Panc1 (cell line): ENCODE data around the gene BCL11B. TPM values are rescaled to one million over a fixed set of nuclear protein-coding genes. Genes with fewer than 3 reads are reported as not detected.

ENCODE experiments used
- ATAC-seq: fragments of 200-7000 bp; cut with Tn5 transposase; 2 replicates; pipeline ENCODE4 v1.9.1; 2020; ENCODE audit warnings: mild to moderate bottlenecking, moderate library complexity
- BruUV-seq: library from RNA; stranded (reverse); fragments of 400-500 nt; replicated peaks from 2 replicates; lab custom pipeline; 2021; lab: Mats Ljungman, UMichigan
- CTCF ChIA-PET: fragments of 300-600 bp; sonication (Branson Sonifier 250); formaldehyde crosslinking; loops from one replicate; lab custom pipeline; 2022; ENCODE audit warnings: antibody characterized with exemption; lab: Charles Lee
- POLR2A ChIA-PET: fragments of 300-600 bp; sonication (Branson Sonifier 250); formaldehyde crosslinking; loops from one replicate; lab custom pipeline; 2022; ENCODE audit warnings: antibody characterized with exemption; lab: Charles Lee
- DNase-seq: peaks from one replicate; pipeline ENCODE4 v3.0.0-alpha.2; 2010; ENCODE audit warnings: low read depth, low spot score
- H3K27ac ChIP-seq: 2 replicates; pipeline ENCODE4 v1.5.1; 2011; ENCODE audit warnings: mild to moderate bottlenecking, low read length, inconsistent platforms
- H3K27me3 ChIP-seq: fragments of 200-500 bp; sonication (Bioruptor generic); 2 replicates; pipeline ENCODE4 v1.6.0; 2014; ENCODE audit warnings: low read length, inconsistent platforms; ENCODE audit not compliant: control insufficient read depth, insufficient read depth
- H3K36me3 ChIP-seq: fragments of 200-500 bp; sonication (Bioruptor generic); 2 replicates; pipeline ENCODE4 v1.5.1; 2014; ENCODE audit warnings: inconsistent platforms, mild to moderate bottlenecking, low read length, moderate library complexity; ENCODE audit not compliant: control insufficient read depth, insufficient read depth
- H3K4me1 ChIP-seq: 2 replicates; pipeline ENCODE4 v1.5.1; 2011; ENCODE audit warnings: inconsistent platforms, mild to moderate bottlenecking, low read length, moderate library complexity; ENCODE audit not compliant: control insufficient read depth, insufficient read depth
- H3K4me3 ChIP-seq, 2 experiments: 2 replicates each; pipeline ENCODE4 v1.5.1; 2011 to 2012; ENCODE audit warnings: low read depth in 2 of 2, low read length in 2 of 2, mild to moderate bottlenecking in 2 of 2, inconsistent platforms in 1 of 2, moderate library complexity in 1 of 2
- H3K9me3 ChIP-seq: fragments of 200-500 bp; sonication (Bioruptor generic); 2 replicates; pipeline ENCODE4 v1.5.1; 2014; ENCODE audit warnings: low read depth, mild to moderate bottlenecking, inconsistent platforms, low read length, moderate library complexity; ENCODE audit not compliant: control insufficient read depth, insufficient read depth
- POLR2AphosphoS5 ChIP-seq: IDR thresholded peaks from 2 replicates; pipeline ENCODE4 v1.6.1; 2012; ENCODE audit warnings: mild to moderate bottlenecking, low read depth, low read length, moderate library complexity
- SIN3A ChIP-seq: IDR thresholded peaks from 2 replicates; pipeline ENCODE4 v1.6.1; 2012; ENCODE audit warnings: low read depth, mild to moderate bottlenecking, low read length, moderate library complexity, borderline replicate concordance; ENCODE audit not compliant: insufficient read depth
- TCF7L2 ChIP-seq: IDR thresholded peaks from 2 replicates; pipeline ENCODE4 v1.6.1; 2011; ENCODE audit warnings: mild to moderate bottlenecking, low read depth, low read length, inconsistent platforms
- in situ Hi-C: cut with HindIII; loops from 2 replicates; pipeline ENCODE4 v1.10.0; 2016; ENCODE audit warnings: low sequenced_read_pairs, low pct_unique_long_range_greater_than_20kb
- intact Hi-C: fragments of 100-400 bp; cut with micrococcal nuclease; formaldehyde crosslinking; loops from one replicate; pipeline ENCODE4 v1.10.0; 2022; ENCODE audit not compliant: unreplicated experiment
- total RNA-seq: library from RNA; stranded (reverse); gene quantifications from one replicate; pipeline ENCODE4 v1.2.1, GENCODE V29; 2021; ENCODE audit not compliant: unreplicated experiment
- TF ChIP-seq, protein P1 (sequence below): fragments of 450-650 bp; IDR thresholded peaks from 2 replicates; pipeline ENCODE4 v1.5.1; 2017; ENCODE audit warnings: mild to moderate bottlenecking
- TF ChIP-seq, protein P2 (sequence below), 2 experiments: IDR thresholded peaks; 2 replicates each; pipeline ENCODE4 v1.6.1; 2011 to 2012; ENCODE audit warnings: low read depth in 2 of 2, control low read depth in 1 of 2, low read length in 1 of 2, mild to moderate bottlenecking in 1 of 2, moderate library complexity in 1 of 2; ENCODE audit not compliant: insufficient read depth in 1 of 2

The BCL11B gene
- total RNA-seq, 1 experiment from 2014 or later: 0.23 TPM

DNA sequence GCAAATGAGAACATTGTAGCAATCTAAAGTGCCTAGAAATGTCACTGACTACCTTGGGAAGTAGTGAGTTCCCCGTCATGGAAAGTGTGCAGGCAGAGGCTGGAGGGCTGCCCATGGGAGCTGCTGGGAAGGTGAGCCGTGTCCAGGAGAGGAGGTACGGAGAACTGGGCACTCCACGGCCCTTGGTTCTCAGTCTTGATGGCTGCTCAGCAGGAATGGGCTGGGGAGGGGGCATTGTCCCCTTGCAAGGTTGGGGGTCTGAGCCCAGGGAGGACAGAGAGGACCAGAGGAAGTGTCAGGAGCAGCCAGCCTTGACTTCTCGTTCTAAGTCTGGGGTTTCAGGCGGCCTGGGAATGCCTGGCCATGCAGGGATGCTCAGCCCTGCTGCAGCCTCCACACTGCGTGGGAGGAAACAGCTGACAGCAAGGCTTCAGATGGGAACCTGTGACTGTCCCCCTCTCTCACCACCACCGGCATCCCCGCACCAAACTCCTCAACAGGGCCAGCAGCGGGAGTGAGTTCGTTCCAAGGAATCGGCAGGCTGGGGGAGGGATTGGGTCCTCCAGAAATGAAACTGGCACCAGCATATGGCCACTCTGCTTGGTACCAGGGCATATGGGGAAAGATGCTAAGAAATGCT lies 140.2 kb downstream of the BCL11B start:
- no TSS peak for BruUV-seq
- Histone ChIP-seq H3K9me3 (no peaks in the 10 kb centered on the region), H3K36me3 (no peaks in the 10 kb centered on the region), H3K4me3 (no peak overlapping the region), H3K4me1 (no peaks in the 10 kb centered on the region), H3K27ac (no peak overlapping the region), H3K27me3 (no peaks in the 10 kb centered on the region)
- ChIA-PET CTCF (no interaction called here), POLR2A (no interaction called here)
- DNase-seq: no peak
- in situ Hi-C loops (no loop called here), intact Hi-C loops (no loop called here)
- no peak for ATAC-seq
- TF ChIP-seq, protein P1, sequence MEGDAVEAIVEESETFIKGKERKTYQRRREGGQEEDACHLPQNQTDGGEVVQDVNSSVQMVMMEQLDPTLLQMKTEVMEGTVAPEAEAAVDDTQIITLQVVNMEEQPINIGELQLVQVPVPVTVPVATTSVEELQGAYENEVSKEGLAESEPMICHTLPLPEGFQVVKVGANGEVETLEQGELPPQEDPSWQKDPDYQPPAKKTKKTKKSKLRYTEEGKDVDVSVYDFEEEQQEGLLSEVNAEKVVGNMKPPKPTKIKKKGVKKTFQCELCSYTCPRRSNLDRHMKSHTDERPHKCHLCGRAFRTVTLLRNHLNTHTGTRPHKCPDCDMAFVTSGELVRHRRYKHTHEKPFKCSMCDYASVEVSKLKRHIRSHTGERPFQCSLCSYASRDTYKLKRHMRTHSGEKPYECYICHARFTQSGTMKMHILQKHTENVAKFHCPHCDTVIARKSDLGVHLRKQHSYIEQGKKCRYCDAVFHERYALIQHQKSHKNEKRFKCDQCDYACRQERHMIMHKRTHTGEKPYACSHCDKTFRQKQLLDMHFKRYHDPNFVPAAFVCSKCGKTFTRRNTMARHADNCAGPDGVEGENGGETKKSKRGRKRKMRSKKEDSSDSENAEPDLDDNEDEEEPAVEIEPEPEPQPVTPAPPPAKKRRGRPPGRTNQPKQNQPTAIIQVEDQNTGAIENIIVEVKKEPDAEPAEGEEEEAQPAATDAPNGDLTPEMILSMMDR: no peak
- TF ChIP-seq, protein P2, sequence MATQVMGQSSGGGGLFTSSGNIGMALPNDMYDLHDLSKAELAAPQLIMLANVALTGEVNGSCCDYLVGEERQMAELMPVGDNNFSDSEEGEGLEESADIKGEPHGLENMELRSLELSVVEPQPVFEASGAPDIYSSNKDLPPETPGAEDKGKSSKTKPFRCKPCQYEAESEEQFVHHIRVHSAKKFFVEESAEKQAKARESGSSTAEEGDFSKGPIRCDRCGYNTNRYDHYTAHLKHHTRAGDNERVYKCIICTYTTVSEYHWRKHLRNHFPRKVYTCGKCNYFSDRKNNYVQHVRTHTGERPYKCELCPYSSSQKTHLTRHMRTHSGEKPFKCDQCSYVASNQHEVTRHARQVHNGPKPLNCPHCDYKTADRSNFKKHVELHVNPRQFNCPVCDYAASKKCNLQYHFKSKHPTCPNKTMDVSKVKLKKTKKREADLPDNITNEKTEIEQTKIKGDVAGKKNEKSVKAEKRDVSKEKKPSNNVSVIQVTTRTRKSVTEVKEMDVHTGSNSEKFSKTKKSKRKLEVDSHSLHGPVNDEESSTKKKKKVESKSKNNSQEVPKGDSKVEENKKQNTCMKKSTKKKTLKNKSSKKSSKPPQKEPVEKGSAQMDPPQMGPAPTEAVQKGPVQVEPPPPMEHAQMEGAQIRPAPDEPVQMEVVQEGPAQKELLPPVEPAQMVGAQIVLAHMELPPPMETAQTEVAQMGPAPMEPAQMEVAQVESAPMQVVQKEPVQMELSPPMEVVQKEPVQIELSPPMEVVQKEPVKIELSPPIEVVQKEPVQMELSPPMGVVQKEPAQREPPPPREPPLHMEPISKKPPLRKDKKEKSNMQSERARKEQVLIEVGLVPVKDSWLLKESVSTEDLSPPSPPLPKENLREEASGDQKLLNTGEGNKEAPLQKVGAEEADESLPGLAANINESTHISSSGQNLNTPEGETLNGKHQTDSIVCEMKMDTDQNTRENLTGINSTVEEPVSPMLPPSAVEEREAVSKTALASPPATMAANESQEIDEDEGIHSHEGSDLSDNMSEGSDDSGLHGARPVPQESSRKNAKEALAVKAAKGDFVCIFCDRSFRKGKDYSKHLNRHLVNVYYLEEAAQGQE (IDR thresholded peaks at IDR 0.05; ENCODE audit: insufficient read depth in 1 of 2, low read depth in 2 of 2, low read length in 1 of 2): no peak
- TF ChIP-seq TCF7L2 (no peak), POLR2AphosphoS5 (no peak), SIN3A (no peak)

DNA sequence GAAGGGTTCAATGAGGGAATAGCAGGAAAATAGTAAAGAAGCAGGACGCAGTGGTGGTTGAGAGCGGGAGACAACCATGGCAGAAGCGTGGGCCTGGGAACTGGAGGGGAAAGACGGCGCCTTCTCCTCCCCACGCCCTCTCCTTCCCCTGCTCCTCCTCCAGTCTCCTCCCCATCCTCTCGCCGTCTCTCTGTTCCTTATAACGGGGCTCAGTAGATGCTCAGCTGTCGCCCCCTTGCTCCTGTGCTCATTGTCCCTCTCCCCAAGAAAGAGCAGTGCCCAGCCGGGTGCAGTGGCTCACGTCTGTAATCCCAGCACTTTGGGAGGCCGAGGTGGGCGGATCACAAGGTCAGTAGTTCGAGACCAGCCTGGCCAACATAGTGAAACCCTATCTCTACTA lies 142.0 kb downstream of the BCL11B start:
- Histone ChIP-seq H3K36me3 (no peaks in the 10 kb centered on the region), H3K27ac (no peak overlapping the region), H3K27me3 (no peaks in the 10 kb centered on the region), H3K4me1 (no peaks in the 10 kb centered on the region), H3K4me3 (no peak overlapping the region), H3K9me3 (no peaks in the 10 kb centered on the region)
- ChIA-PET POLR2A (no interaction called here), CTCF (no interaction called here)
- ATAC-seq: no peak
- in situ Hi-C loops (no loop called here), intact Hi-C loops (no loop called here)
- DNase-seq: no peak
- BruUV-seq: no TSS peak
- TF ChIP-seq POLR2AphosphoS5 (no peak), SIN3A (no peak), TCF7L2 (no peak)
- TF ChIP-seq, protein P2 (IDR thresholded peaks at IDR 0.05; ENCODE audit: insufficient read depth in 1 of 2, low read depth in 2 of 2, low read length in 1 of 2): no peak
- TF ChIP-seq, protein P1: no peak
